Heart left ventricle (tissue), 13 donors: ENCODE results near the gene KCNE4.

ENCODE experiments used
- POLR2A ChIP-seq, 2 donors: fragments of 450-650 bp; IDR thresholded peaks; one replicate each; pipeline ENCODE4 v1.6.1; 2017; ENCODE audit warnings: antibody characterized with exemption in 2 of 2, mild to moderate bottlenecking in 2 of 2, moderate library complexity in 2 of 2
- TF ChIP-seq, protein P1 (sequence below), 12 donors: fragments of 200-600 bp; sonication (generic) in 4 of 12; IDR thresholded peaks; one replicate each; pipeline versions ENCODE4 v1.5.0 to v1.8.0; 2018 to 2022; ENCODE audit warnings: antibody characterized with exemption in 12 of 12, mild to moderate bottlenecking in 5 of 12
- donor health status: ischemic (EF 13 %, LVEDD 7.1; RV severe dilation, severe dysfunction).
- donor health status: DM: no; HTN: yes; CAD: no.
- donor health status: DM: no; HTN: no; CAD: no.
- donor health status: ischemic (EF 25% LVEDD 6.9; RV normal size, moderate dysfunction).
- donor health status: ischemic (EF 25% LVEDD 5.7; RV mildly dilated, moderate dysfunction).
- donor health status: ischemic (EF 35%, LVEDD 5.7; RV mildly dilated, moderate dysfunction).
- donor health status: nonischemic (EF 11% LVEDD 7.7; RV severe dilation, severe dysfunction).
- donor health status: DM: yes; HTN: yes; CAD: no.
- donor health status: PGD.
- donor health status: ischemic (EF 29% LVEDD 5.4; RV normal size, mild dysfunction).
- donor health status: nonischemic (EF 23%, LVEDD 6.1; RV moderate dilation, normal function).

DNA sequence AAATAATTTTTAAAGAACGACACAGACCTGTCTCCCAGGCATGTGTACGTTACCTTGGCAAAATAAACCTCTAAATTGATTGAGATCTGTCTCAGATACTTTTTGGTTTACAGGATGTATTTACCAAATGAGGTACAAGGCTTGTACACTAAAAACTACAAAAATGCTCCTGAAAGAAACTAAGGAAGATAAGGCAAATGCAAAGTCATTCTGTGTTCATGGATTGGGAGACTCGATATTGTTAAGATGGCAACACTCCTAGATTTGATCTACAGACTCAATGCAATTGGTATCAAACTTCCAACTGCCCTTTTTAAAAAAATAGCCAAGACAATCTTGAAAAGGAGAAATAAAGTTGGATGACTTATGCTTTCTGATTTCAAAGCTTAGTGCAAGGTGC is 11.5 kb upstream of the KCNE4 start:
- TF ChIP-seq POLR2A (IDR thresholded peaks at IDR 0.05), result no peak
- TF ChIP-seq, protein P1, sequence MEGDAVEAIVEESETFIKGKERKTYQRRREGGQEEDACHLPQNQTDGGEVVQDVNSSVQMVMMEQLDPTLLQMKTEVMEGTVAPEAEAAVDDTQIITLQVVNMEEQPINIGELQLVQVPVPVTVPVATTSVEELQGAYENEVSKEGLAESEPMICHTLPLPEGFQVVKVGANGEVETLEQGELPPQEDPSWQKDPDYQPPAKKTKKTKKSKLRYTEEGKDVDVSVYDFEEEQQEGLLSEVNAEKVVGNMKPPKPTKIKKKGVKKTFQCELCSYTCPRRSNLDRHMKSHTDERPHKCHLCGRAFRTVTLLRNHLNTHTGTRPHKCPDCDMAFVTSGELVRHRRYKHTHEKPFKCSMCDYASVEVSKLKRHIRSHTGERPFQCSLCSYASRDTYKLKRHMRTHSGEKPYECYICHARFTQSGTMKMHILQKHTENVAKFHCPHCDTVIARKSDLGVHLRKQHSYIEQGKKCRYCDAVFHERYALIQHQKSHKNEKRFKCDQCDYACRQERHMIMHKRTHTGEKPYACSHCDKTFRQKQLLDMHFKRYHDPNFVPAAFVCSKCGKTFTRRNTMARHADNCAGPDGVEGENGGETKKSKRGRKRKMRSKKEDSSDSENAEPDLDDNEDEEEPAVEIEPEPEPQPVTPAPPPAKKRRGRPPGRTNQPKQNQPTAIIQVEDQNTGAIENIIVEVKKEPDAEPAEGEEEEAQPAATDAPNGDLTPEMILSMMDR (IDR thresholded peaks at IDR 0.05), result no peak
